H1 (cell line): ENCODE measurements around the gene HMGN1. TPM values are rescaled to one million over a fixed set of nuclear protein-coding genes. Genes with fewer than 3 reads are reported as not detected.

Experiments used
- CTCF ChIA-PET: fragments of 300-600 bp; sonication (Branson Sonifier 250); formaldehyde crosslinking; loops from one replicate; lab custom pipeline; 2021; ENCODE audit not compliant: partially characterized antibody; lab: Charles Lee
- POLR2A ChIA-PET: fragments of 300-600 bp; sonication (Branson Sonifier 250); formaldehyde crosslinking; loops from one replicate; lab custom pipeline; 2021; ENCODE audit warnings: inconsistent platforms; ENCODE audit not compliant: partially characterized antibody; lab: Charles Lee
- DNase-seq, 2 experiments: peaks; one replicate each; pipeline versions ENCODE4 v3.0.0 to v3.0.0-alpha.2; 2010 to 2022; ENCODE audit warnings: low spot score in 2 of 2, low read depth in 1 of 2, mixed read lengths in 1 of 2
- FAIRE-seq: peaks from 2 replicates; lab custom pipeline; 2011; peaks lifted over from hg19 to GRCh38; lab: Jason Lieb, UNC
- H2AFZ ChIP-seq: 2 replicates; pipeline ENCODE4 v1.8.1; 2012; ENCODE audit warnings: low read length, inconsistent platforms
- H2AK5ac ChIP-seq: 2 replicates; pipeline ENCODE4 v1.6.1; 2013; ENCODE audit warnings: low read depth, low read length
- H2BK120ac ChIP-seq: replicated peaks from 2 replicates; pipeline ENCODE3; 2013; ENCODE audit warnings: low read depth, low read length, inconsistent platforms
- H2BK12ac ChIP-seq: 2 replicates; pipeline ENCODE4 v1.6.1; 2013; ENCODE audit warnings: low read depth, low read length
- H2BK15ac ChIP-seq: 2 replicates; pipeline ENCODE4 v1.6.1; 2013; ENCODE audit warnings: low read length
- H2BK20ac ChIP-seq: 2 replicates; pipeline ENCODE4 v1.6.1; 2013; ENCODE audit warnings: low read length
- H2BK5ac ChIP-seq: 2 replicates; pipeline ENCODE4 v1.6.1; 2013; ENCODE audit warnings: low read depth, low read length
- H3K14ac ChIP-seq: 2 replicates; pipeline ENCODE4 v1.6.1; 2013; ENCODE audit warnings: inconsistent platforms; ENCODE audit not compliant: insufficient read length
- H3K18ac ChIP-seq: 2 replicates; pipeline ENCODE4 v1.6.1; 2013; ENCODE audit warnings: low read length; ENCODE audit errors: extremely low read depth
- H3K23ac ChIP-seq: 2 replicates; pipeline ENCODE4 v1.6.1; 2013; ENCODE audit warnings: inconsistent platforms; ENCODE audit not compliant: insufficient read length
- H3K23me2 ChIP-seq: 2 replicates; pipeline ENCODE4 v1.6.1; 2013; ENCODE audit warnings: low read depth, low read length
- H3K27ac ChIP-seq: 2 replicates; pipeline ENCODE4 v1.6.1; 2011; ENCODE audit warnings: low read depth, low read length, inconsistent platforms
- H3K27me3 ChIP-seq, 4 experiments: replicated peaks in 1 of 4; 1 replicate in 1 of 4; 2 replicates in 3 of 4; pipeline versions ENCODE4 v1.6.1 to v1.8.1; 2011 to 2013; ENCODE audit warnings: low read length in 3 of 4, mild to moderate bottlenecking in 3 of 4, inconsistent platforms in 2 of 4, mixed read lengths in 2 of 4, moderate library complexity in 1 of 4; ENCODE audit not compliant: control insufficient read depth in 3 of 4, insufficient read depth in 3 of 4; ENCODE audit errors: extremely low read depth in 1 of 4
- H3K36me3 ChIP-seq, 4 experiments: 2 replicates each; pipeline versions ENCODE4 v1.6.1 to v1.8.1; 2011 to 2013; ENCODE audit warnings: mild to moderate bottlenecking in 4 of 4, low read length in 3 of 4, moderate library complexity in 2 of 4, control low read depth in 1 of 4, inconsistent platforms in 1 of 4; ENCODE audit not compliant: insufficient read depth in 4 of 4, control insufficient read depth in 2 of 4
- H3K4ac ChIP-seq: replicated peaks from 2 replicates; pipeline ENCODE3; 2013; ENCODE audit warnings: low read length, low read depth, mixed read lengths, inconsistent platforms; ENCODE audit not compliant: insufficient read length
- H3K4me1 ChIP-seq, 4 experiments: replicated peaks in 1 of 4; 1 replicate in 1 of 4; 2 replicates in 3 of 4; pipeline versions ENCODE4 v1.6.1 to v1.8.1; 2011 to 2013; ENCODE audit warnings: low read length in 3 of 4, inconsistent platforms in 2 of 4, mixed read lengths in 1 of 4; ENCODE audit not compliant: insufficient read depth in 4 of 4, control insufficient read depth in 3 of 4
- H3K4me2 ChIP-seq, 2 experiments: 2 replicates each; pipeline versions ENCODE4 v1.6.1 to v1.8.1; 2011 to 2013; ENCODE audit warnings: low read depth in 2 of 2, low read length in 2 of 2, control low read depth in 1 of 2, inconsistent platforms in 1 of 2, mild to moderate bottlenecking in 1 of 2; ENCODE audit not compliant: insufficient read depth in 1 of 2
- H3K4me3 ChIP-seq, 4 experiments: fragments of 200-600, 300-600 bp in 1 of 4; sonication (generic), shearing (Covaris generic), sonication (Bioruptor Twin) in 1 of 4; 2 replicates each; pipeline versions ENCODE4 v1.5.1 to v1.8.1; 2011 to 2016; ENCODE audit warnings: low read length in 4 of 4, low read depth in 3 of 4, control low read depth in 2 of 4, inconsistent platforms in 2 of 4, mild to moderate bottlenecking in 2 of 4, mixed read lengths in 1 of 4, moderate library complexity in 1 of 4; ENCODE audit not compliant: insufficient read depth in 2 of 4; ENCODE audit errors: extremely low read depth in 1 of 4
- H3K56ac ChIP-seq: replicated peaks from 2 replicates; pipeline ENCODE3; 2013; ENCODE audit warnings: low read depth, mild to moderate bottlenecking, mixed read lengths, low read length, inconsistent platforms; ENCODE audit not compliant: insufficient read length
- H3K79me1 ChIP-seq: 2 replicates; pipeline ENCODE4 v1.6.1; 2013; ENCODE audit warnings: low read depth, low read length, control low read depth
- H3K79me2 ChIP-seq, 2 experiments: 2 replicates each; pipeline versions ENCODE4 v1.6.1 to v1.8.1; 2012 to 2013; ENCODE audit warnings: low read length in 2 of 2, mild to moderate bottlenecking in 2 of 2, inconsistent platforms in 1 of 2; ENCODE audit not compliant: insufficient read depth in 2 of 2, control insufficient read depth in 1 of 2
- H3K9ac ChIP-seq, 4 experiments: replicated peaks in 1 of 4; 1 replicate in 1 of 4; 2 replicates in 3 of 4; pipeline versions ENCODE4 v1.6.1 to v1.8.1; 2011 to 2013; ENCODE audit warnings: low read depth in 3 of 4, low read length in 3 of 4, control low read depth in 2 of 4, mild to moderate bottlenecking in 2 of 4, moderate library complexity in 2 of 4, inconsistent platforms in 1 of 4; ENCODE audit errors: extremely low read depth in 1 of 4
- H3K9me3 ChIP-seq, 2 experiments: 2 replicates each; pipeline versions ENCODE4 v1.6.1 to v1.8.1; 2012 to 2013; ENCODE audit warnings: mild to moderate bottlenecking in 2 of 2, moderate library complexity in 2 of 2, control low read depth in 1 of 2, inconsistent platforms in 1 of 2, low read depth in 1 of 2, low read length in 1 of 2, mixed read lengths in 1 of 2; ENCODE audit not compliant: insufficient read depth in 2 of 2
- H4K20me1 ChIP-seq, 2 experiments: replicated peaks in 1 of 2; 2 replicates each; pipeline versions ENCODE3 to v1.8.1; 2011 to 2013; ENCODE audit warnings: inconsistent platforms in 2 of 2, low read length in 2 of 2, mild to moderate bottlenecking in 1 of 2; ENCODE audit not compliant: insufficient read depth in 2 of 2, control insufficient read depth in 1 of 2
- H4K5ac ChIP-seq: 2 replicates; pipeline ENCODE4 v1.6.1; 2013; ENCODE audit warnings: low read length, low read depth, mixed read lengths, inconsistent platforms; ENCODE audit not compliant: insufficient read length
- H4K8ac ChIP-seq: 2 replicates; pipeline ENCODE4 v1.8.0; 2013; ENCODE audit warnings: mild to moderate bottlenecking, moderate library complexity, low read length, inconsistent platforms; ENCODE audit not compliant: insufficient read depth; ENCODE audit errors: extremely low read depth
- H4K91ac ChIP-seq: replicated peaks from 2 replicates; pipeline ENCODE3; 2013; ENCODE audit warnings: low read length, mixed read lengths, inconsistent platforms; ENCODE audit not compliant: insufficient read length
- CBX5 ChIP-seq: fragments of 300-800, 300-1000 bp; sonication (generic); IDR thresholded peaks from 2 replicates; pipeline ENCODE4 v1.7.1; 2016; ENCODE audit warnings: antibody characterized with exemption, low read length, low read depth
- CTBP2 ChIP-seq: IDR thresholded peaks from 2 replicates; pipeline ENCODE4 v1.7.0; 2011; ENCODE audit warnings: borderline replicate concordance, mild to moderate bottlenecking, moderate library complexity, mixed read lengths, low read length; ENCODE audit not compliant: insufficient read depth, insufficient read length
- EZH2 ChIP-seq: fragments of 200-600 bp; sonication (generic); IDR thresholded peaks from 2 replicates; pipeline ENCODE4 v1.7.1; 2012; ENCODE audit warnings: low read depth, mild to moderate bottlenecking, moderate library complexity, low read length, inconsistent platforms; ENCODE audit not compliant: severe bottlenecking
- HDAC2 ChIP-seq, 2 experiments: fragments of 300-600 bp in 1 of 2; sonication (generic) in 1 of 2; IDR thresholded peaks; 2 replicates each; pipeline ENCODE4 v1.6.1; 2011 to 2012; ENCODE audit warnings: low read depth in 2 of 2, low read length in 2 of 2, mild to moderate bottlenecking in 2 of 2, moderate library complexity in 2 of 2, borderline replicate concordance in 1 of 2, inconsistent platforms in 1 of 2
- HDAC6 ChIP-seq: IDR thresholded peaks from one replicate; pipeline ENCODE4 v1.7.1; 2012; ENCODE audit warnings: low read depth, mild to moderate bottlenecking, inconsistent platforms, low read length, moderate library complexity
- JUND ChIP-seq: IDR thresholded peaks from 2 replicates; pipeline ENCODE4 v1.6.1; 2011; ENCODE audit warnings: mild to moderate bottlenecking, improper control_type of control experiment, low read length
- NANOG ChIP-seq: IDR thresholded peaks from 2 replicates; pipeline ENCODE4 v1.6.1; 2011; ENCODE audit warnings: low read length, low read depth, mild to moderate bottlenecking, inconsistent platforms; ENCODE audit not compliant: insufficient read depth, poor library complexity, severe bottlenecking
- SAP30 ChIP-seq: fragments of 300-600 bp; sonication (generic); IDR thresholded peaks from 2 replicates; pipeline ENCODE4 v1.7.1; 2012; ENCODE audit warnings: low read length, moderate library complexity, mild to moderate bottlenecking, inconsistent platforms; ENCODE audit not compliant: insufficient read depth, insufficient replicate concordance
- SP1 ChIP-seq: IDR thresholded peaks from 2 replicates; pipeline ENCODE4 v1.6.1; 2011; ENCODE audit warnings: low read depth, low read length
- SP4 ChIP-seq: IDR thresholded peaks from 2 replicates; pipeline ENCODE4 v1.6.1; 2012; ENCODE audit warnings: low read length, inconsistent platforms
- SRF ChIP-seq: IDR thresholded peaks from 2 replicates; pipeline ENCODE4 v1.6.1; 2011; ENCODE audit warnings: mild to moderate bottlenecking, low read depth, low read length, moderate library complexity
- WGBS, 2 experiments: shearing (Covaris generic) in 1 of 2; methylation state at CpG; one replicate each; pipeline versions ENCODE4 v1.1.6 to v1.1.7; 2013 to 2015; ENCODE audit warnings: low lambda C conversion rate in 2 of 2, mixed read lengths in 2 of 2, inconsistent platforms in 1 of 2, low coverage in 1 of 2, missing lambda C conversion rate in 1 of 2; ENCODE audit not compliant: insufficient replicate concordance in 2 of 2, insufficient coverage in 1 of 2, insufficient read length in 1 of 2; ENCODE audit errors: extremely low coverage in 1 of 2, missing lambda C conversion rate in 1 of 2; 5-methylcytosine and 5-hydroxymethylcytosine counted together
- polyA plus RNA-seq, 7 experiments: library from polyadenylated mRNA; depleted of rRNA in 3 of 7; stranded (reverse) in 5 of 7; unstranded in 2 of 7; fragments of >200 nt in 5 of 7; fragments of 200-250 nt in 2 of 7; gene quantifications; 1 replicate in 5 of 7; 2 replicates in 1 of 7; 4 replicates in 1 of 7; pipeline versions ENCODE4 v1.2.1 to v1.2.3, GENCODE V29; 2011 to 2013; ENCODE audit warnings: missing spikeins in 2 of 7, mixed read lengths in 2 of 7
- total RNA-seq: library from RNA; stranded (reverse); fragmentation: NEBNext Ultra II Directional; extraction: Animal tissue kit (Norgen Biotek cat#: 25700); gene quantifications from 2 replicates; pipeline ENCODE4 v1.2.1, GENCODE V29; 2021

HMGN1 gene
- total and polyA plus RNA-seq, 2 of the 8 experiments (the other 6 are each of a cell fraction or from before 2014, with no cell fraction given), result 279 to 505 TPM

GRCh38 chr21:39317134-39318090 lies 31.5 kb downstream of the HMGN1 start:
- Histone ChIP-seq H4K91ac (no peak overlapping the region), H3K4ac (no peak overlapping the region), H3K79me1 (no peaks in the 10 kb centered on the region), H2BK120ac (no peak overlapping the region), H3K9ac (no peak overlapping the region), H3K9me3 (no peaks in the 10 kb centered on the region), H2BK15ac (no peak overlapping the region), H4K20me1 (no peaks in the 10 kb centered on the region), H3K23ac (no peak overlapping the region), H4K8ac (no peak overlapping the region), H3K4me1 (peaks cover 4 to 5% (median 4%) of the 10 kb centered on the region in 4 experiments; a peak in 5 of 7 replicates), H4K5ac (no peak overlapping the region), H2BK20ac (no peak overlapping the region), H2AK5ac (no peak overlapping the region), H3K56ac (no peak overlapping the region), H3K4me3 (no peak overlapping the region), H2BK5ac (no peak overlapping the region), H3K4me2 (no peak overlapping the region), H3K79me2 (no peaks in the 10 kb centered on the region), H3K27me3 (no peaks in the 10 kb centered on the region), H3K18ac (no peak overlapping the region), H2AFZ (no peak overlapping the region), H3K23me2 (peaks cover 6% of the 10 kb centered on the region), H2BK12ac (no peak overlapping the region), H3K36me3 (no peaks in the 10 kb centered on the region), H3K27ac (no peak overlapping the region), H3K14ac (no peak overlapping the region)
- FAIRE-seq, result no peak
- WGBS, 2 experiments, result 73% methylated on average over 11 of the region's 11 CpGs; no CpG with 5 or more reads in 1 of the 2 experiments
- no peak for DNase-seq
- ChIA-PET POLR2A (interaction anchor here (1.2 to 8.1 kb wide), 5 partner anchors 9 to 31 kb away, joined by 4 to 89 read pairs (median 12); partner anchors contain the start of gene HMGN1), CTCF (interaction anchor here (0.6 to 0.7 kb wide), 2 partner anchors 16 to 41 kb away, joined by 3 to 4 read pairs; no protein-coding TSS in a partner anchor)
- no peak for TF ChIP-seq SRF
- no peak for TF ChIP-seq EZH2
- no peak for TF ChIP-seq SAP30
- TF ChIP-seq CTBP2, result no peak
- no peak for TF ChIP-seq NANOG
- TF ChIP-seq CBX5, result no peak
- no peak for TF ChIP-seq SP4
- TF ChIP-seq HDAC2 (IDR thresholded peaks at IDR 0.05; ENCODE audit: borderline replicate concordance in 1 of 2, low read depth in 2 of 2, low read length in 2 of 2), result no peak
- TF ChIP-seq JUND, result no peak
- no peak for TF ChIP-seq HDAC6
- TF ChIP-seq SP1, result no peak
